PC-9 (cell line): ENCODE data around the gene NOL6. TPM values are rescaled to one million over a fixed set of nuclear protein-coding genes. Genes with fewer than 3 reads are reported as not detected.
"Not testable (repeated sequence)": the region's sequence is repeated elsewhere in the genome, so short reads cannot be mapped to it uniquely, and the experiment has no call there.

ENCODE experiments used
- BruUV-seq: library from RNA; stranded (reverse); fragments of 400-500 nt; replicated peaks from 2 replicates; lab custom pipeline; 2021; lab: Mats Ljungman, UMichigan
- CTCF ChIA-PET: fragments of 300-600 bp; sonication (Branson Sonifier 250); formaldehyde crosslinking; loops from one replicate; lab custom pipeline; 2022; ENCODE audit warnings: antibody characterized with exemption; lab: Charles Lee
- POLR2A ChIA-PET: fragments of 300-600 bp; sonication (Branson Sonifier 250); formaldehyde crosslinking; loops from one replicate; lab custom pipeline; 2022; ENCODE audit warnings: antibody characterized with exemption; ENCODE audit not compliant: unreplicated experiment; lab: Charles Lee
- DNase-seq, 2 experiments: peaks; one replicate each; pipeline versions ENCODE4 v3.0.0 to v3.0.0-alpha.2; 2015 to 2022; ENCODE audit warnings: mixed read lengths in 1 of 2
- H2AFZ ChIP-seq: fragments of 200-600 bp; sonication (generic); 2 replicates; pipeline ENCODE4 v1.8.1; 2017; ENCODE audit warnings: antibody characterized with exemption
- H3F3A ChIP-seq: fragments of 200-600 bp; sonication (generic); 2 replicates; pipeline ENCODE4 v1.8.1; 2017; ENCODE audit warnings: antibody characterized with exemption, mild to moderate bottlenecking, low read depth; ENCODE audit not compliant: insufficient read depth
- H3K27ac ChIP-seq: fragments of 200-600 bp; sonication (generic); 2 replicates; pipeline ENCODE4 v1.6.1; 2016; ENCODE audit warnings: mixed run types
- H3K27me3 ChIP-seq: fragments of 200-600 bp; sonication (generic); 2 replicates; pipeline ENCODE4 v1.6.1; 2016; ENCODE audit warnings: low read depth, mixed run types; ENCODE audit not compliant: insufficient read depth
- H3K36me3 ChIP-seq: fragments of 200-600 bp; sonication (generic); 2 replicates; pipeline ENCODE4 v1.6.1; 2016; ENCODE audit warnings: low read depth, mixed run types
- H3K4me1 ChIP-seq: fragments of 200-600 bp; sonication (generic); replicated peaks from 2 replicates; pipeline ENCODE4 v1.6.1; 2016; ENCODE audit warnings: mixed run types; ENCODE audit not compliant: insufficient read depth
- H3K4me2 ChIP-seq: fragments of 200-600 bp; sonication (generic); 2 replicates; pipeline ENCODE4 v1.6.1; 2017; ENCODE audit warnings: mixed run types
- H3K4me3 ChIP-seq: fragments of 200-600 bp; sonication (generic); 2 replicates; pipeline ENCODE4 v1.6.1; 2016; ENCODE audit warnings: mixed run types
- H3K79me2 ChIP-seq: fragments of 200-600 bp; sonication (generic); 2 replicates; pipeline ENCODE4 v1.6.1; 2017; ENCODE audit warnings: low read depth, mixed run types
- H3K9me2 ChIP-seq: fragments of 200-600 bp; sonication (generic); 2 replicates; pipeline ENCODE4 v1.8.1; 2017; ENCODE audit warnings: mild to moderate bottlenecking; ENCODE audit not compliant: insufficient read depth
- H3K9me3 ChIP-seq: fragments of 200-600 bp; sonication (generic); 2 replicates; pipeline ENCODE4 v1.8.1; 2016; ENCODE audit warnings: low read depth; ENCODE audit not compliant: insufficient read depth
- H4K20me1 ChIP-seq: fragments of 200-600 bp; sonication (generic); 2 replicates; pipeline ENCODE4 v1.8.1; 2017; ENCODE audit not compliant: insufficient read depth
- EZH2 ChIP-seq: fragments of 200-600 bp; sonication (generic); IDR thresholded peaks from 2 replicates; pipeline ENCODE4 v1.8.0; 2017; ENCODE audit warnings: antibody characterized with exemption, low read depth
- intact Hi-C: fragments of 100-400 bp; cut with micrococcal nuclease; formaldehyde crosslinking; loops from one replicate; pipeline ENCODE4 v1.10.0; 2022; ENCODE audit not compliant: unreplicated experiment
- total RNA-seq: library from RNA; stranded (reverse); gene quantifications from 2 replicates; pipeline ENCODE4 v1.2.3, GENCODE V29; 2021
- TF ChIP-seq, protein P1 (sequence below): fragments of 200-600 bp; sonication (generic); conservative IDR thresholded peaks from 2 replicates; pipeline ENCODE4 v1.6.1; 2017; ENCODE audit warnings: mixed run types, antibody characterized with exemption, mild to moderate bottlenecking, moderate library complexity

Gene NOL6
- total RNA-seq, 1 experiment from 2014 or later = 15.5 TPM

DNA sequence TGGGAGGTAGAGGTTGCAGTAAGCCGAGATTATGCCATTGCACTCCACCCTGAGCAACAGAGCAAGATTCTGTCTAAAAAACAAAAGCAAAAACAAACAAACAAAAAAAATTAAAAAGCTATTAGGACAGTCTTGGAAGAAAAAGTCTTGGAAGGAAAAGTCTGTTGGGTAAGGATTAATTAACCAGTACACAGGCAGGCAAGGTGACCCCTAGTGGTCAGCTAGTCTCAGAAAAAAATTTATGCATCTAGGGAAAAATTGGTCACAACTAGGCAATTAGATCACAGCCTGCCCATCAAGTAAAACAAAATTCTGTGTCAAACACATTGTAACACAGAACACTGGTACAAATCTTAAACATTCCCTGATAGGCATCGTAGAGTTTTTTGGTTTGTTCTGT, 43.6 kb upstream of the NOL6 start:
- ChIA-PET POLR2A (no interaction called here), CTCF (interaction anchor here (0.6 to 0.9 kb wide), 2 partner anchors 107 to 985 kb away, joined by 3 read pairs; no protein-coding TSS in a partner anchor)
- H3F3A ChIP-seq = no peaks in the 10 kb centered on the region
- no peak overlapping the region for H3K4me2 ChIP-seq
- H2AFZ ChIP-seq = no peak overlapping the region
- H3K36me3 ChIP-seq = no peaks in the 10 kb centered on the region
- H3K4me1 ChIP-seq = no peaks in the 10 kb centered on the region
- no peak overlapping the region for H3K27ac ChIP-seq
- no peaks in the 10 kb centered on the region for H3K9me2 ChIP-seq
- peak; percentile 2 to 45 for DNase-seq
- H3K4me3 ChIP-seq = no peak overlapping the region
- no peaks in the 10 kb centered on the region for H3K9me3 ChIP-seq
- no peaks in the 10 kb centered on the region for H3K27me3 ChIP-seq
- H3K79me2 ChIP-seq = no peaks in the 10 kb centered on the region
- H4K20me1 ChIP-seq = no peaks in the 10 kb centered on the region
- no peak for TF ChIP-seq EZH2
- TF ChIP-seq, protein P1, sequence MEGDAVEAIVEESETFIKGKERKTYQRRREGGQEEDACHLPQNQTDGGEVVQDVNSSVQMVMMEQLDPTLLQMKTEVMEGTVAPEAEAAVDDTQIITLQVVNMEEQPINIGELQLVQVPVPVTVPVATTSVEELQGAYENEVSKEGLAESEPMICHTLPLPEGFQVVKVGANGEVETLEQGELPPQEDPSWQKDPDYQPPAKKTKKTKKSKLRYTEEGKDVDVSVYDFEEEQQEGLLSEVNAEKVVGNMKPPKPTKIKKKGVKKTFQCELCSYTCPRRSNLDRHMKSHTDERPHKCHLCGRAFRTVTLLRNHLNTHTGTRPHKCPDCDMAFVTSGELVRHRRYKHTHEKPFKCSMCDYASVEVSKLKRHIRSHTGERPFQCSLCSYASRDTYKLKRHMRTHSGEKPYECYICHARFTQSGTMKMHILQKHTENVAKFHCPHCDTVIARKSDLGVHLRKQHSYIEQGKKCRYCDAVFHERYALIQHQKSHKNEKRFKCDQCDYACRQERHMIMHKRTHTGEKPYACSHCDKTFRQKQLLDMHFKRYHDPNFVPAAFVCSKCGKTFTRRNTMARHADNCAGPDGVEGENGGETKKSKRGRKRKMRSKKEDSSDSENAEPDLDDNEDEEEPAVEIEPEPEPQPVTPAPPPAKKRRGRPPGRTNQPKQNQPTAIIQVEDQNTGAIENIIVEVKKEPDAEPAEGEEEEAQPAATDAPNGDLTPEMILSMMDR = peak; percentile 71
- intact Hi-C loops = no loop called here
- BruUV-seq = no TSS peak

DNA sequence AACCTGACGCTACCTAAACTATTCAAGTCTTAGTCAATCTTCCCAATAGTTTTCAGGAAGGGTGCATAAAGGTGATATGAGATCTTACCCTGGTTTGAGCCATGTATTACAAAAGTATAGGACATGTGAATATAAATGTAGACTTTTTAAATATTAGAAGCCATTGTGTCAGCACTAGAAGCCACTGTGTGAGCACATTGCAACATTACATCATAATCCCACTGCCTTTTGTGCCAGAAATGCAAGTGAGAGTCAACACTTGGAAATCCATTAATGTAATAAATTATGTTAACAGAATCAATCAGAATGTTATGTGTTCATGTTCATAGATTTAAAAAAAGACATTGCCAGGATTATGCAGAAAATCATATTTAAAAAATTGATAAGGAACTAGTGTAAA, 42.7 kb upstream of the NOL6 start:
- H3F3A ChIP-seq, H3K27me3 ChIP-seq, DNase-seq, intact Hi-C loops, POLR2A ChIA-PET, H3K9me3 ChIP-seq, H3K4me1 ChIP-seq, H3K4me3 ChIP-seq, CTCF ChIA-PET, H3K4me2 ChIP-seq, H4K20me1 ChIP-seq, H3K36me3 ChIP-seq, H3K27ac ChIP-seq, H3K79me2 ChIP-seq, H2AFZ ChIP-seq, BruUV-seq, H3K9me2 ChIP-seq: not testable (repeated sequence)

DNA sequence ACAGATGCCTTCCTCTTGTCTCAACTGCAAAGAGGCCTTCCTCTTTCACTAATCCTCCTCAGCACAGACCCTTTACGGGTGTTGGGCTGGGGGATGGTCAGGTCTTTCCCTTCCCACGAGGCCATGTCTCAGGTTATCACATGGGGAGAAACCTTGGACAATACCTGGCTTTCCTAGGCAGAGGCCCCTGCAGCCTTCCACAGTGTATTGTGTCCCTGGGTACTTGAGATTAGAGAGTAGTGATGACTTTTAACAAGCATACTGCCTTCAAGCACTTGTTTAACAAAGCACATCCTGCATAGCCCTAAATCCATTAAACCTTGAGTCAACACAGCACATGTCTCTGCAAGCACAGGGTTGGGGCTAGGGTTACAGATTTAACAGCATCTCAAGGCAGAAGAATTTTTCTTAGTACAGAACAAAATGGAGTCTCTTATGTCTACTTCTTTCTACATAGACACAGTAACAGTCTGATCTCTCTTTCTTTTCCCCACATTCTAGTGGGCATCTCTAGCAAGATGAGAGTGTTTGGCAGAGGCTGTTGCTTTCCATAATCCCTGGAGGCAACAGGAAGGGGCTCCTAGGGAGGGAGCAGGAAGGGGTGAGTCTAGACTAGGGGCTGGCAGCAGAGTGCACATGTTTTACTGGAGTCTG, 41.7 kb upstream of the NOL6 start:
- DNase-seq, H3K27ac ChIP-seq, H3K9me3 ChIP-seq, H2AFZ ChIP-seq, H3F3A ChIP-seq, CTCF ChIA-PET, POLR2A ChIA-PET, H3K9me2 ChIP-seq, H3K79me2 ChIP-seq, H3K4me3 ChIP-seq, H3K4me1 ChIP-seq, intact Hi-C loops, BruUV-seq, H4K20me1 ChIP-seq, H3K4me2 ChIP-seq, H3K36me3 ChIP-seq, H3K27me3 ChIP-seq: not testable (repeated sequence)

DNA sequence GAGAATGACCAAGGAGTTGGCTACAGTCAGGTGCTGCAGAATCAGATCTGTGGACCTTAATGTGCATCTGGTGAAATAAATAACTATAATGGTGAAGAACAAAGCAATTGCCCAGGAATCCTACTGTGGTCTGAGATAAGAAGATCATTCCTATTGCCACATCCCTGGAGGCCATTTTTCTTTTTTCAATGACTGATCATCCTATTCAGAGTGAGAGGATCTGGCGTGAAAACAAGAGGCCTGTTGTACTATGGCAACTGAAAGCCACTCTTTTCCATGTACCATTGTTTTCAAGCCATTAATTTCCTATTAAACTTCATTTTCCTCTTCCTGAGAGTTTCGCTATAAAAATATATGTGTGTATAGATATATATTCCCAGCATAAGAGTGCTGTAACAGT, 38.8 kb upstream of the NOL6 start:
- BruUV-seq, DNase-seq, H3K4me3 ChIP-seq, CTCF ChIA-PET, H4K20me1 ChIP-seq, intact Hi-C loops, H3K4me2 ChIP-seq, H3K79me2 ChIP-seq, H3K27ac ChIP-seq, H3K9me2 ChIP-seq, H3K27me3 ChIP-seq, POLR2A ChIA-PET, H3K4me1 ChIP-seq, H3K9me3 ChIP-seq, H3F3A ChIP-seq, H3K36me3 ChIP-seq, H2AFZ ChIP-seq: not testable (repeated sequence)

DNA sequence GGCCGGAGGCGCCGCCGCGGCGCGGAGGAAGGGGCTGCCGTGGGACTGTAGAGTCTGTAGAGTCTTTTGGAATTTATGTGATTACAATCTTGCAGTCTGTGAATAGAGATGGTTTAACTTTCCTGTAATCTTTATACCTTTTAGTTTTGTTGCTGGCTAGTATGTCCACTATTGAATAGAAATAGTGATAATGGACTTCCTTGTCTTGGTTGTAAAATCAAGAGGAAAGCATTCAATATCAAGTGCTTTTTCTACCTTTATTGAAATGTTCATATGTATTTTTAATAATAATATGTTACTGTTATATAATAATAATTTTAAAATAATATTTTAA, 37.4 kb upstream of the NOL6 start:
- CTCF ChIA-PET, H4K20me1 ChIP-seq, BruUV-seq, intact Hi-C loops, H3K36me3 ChIP-seq, H3K9me3 ChIP-seq, DNase-seq, H3K27me3 ChIP-seq, H3K79me2 ChIP-seq, H3F3A ChIP-seq, H3K9me2 ChIP-seq: not testable (repeated sequence)
- peak overlapping the region; percentile 62 for H3K27ac ChIP-seq
- H2AFZ ChIP-seq = peak overlapping the region; percentile 96
- peaks cover 12% of the 10 kb centered on the region for H3K4me1 ChIP-seq
- POLR2A ChIA-PET = interaction anchor here (0.7 kb wide), 1 partner anchor 13 kb away, joined by 3 read pairs; the partner anchor contains the start of gene ANKRD18B
- peak overlapping the region; percentile 80 for H3K4me2 ChIP-seq
- peak overlapping the region; percentile 71 for H3K4me3 ChIP-seq
